ENCODE measurements around the gene FLT3.

The FLT3 gene

GRCh38 chr13:27988520-27988919, 111.9 kb downstream of the FLT3 start, which contains the start of gene URAD:
URAD (minus strand) TSS chr13:27988693; CDS start chr13:27988637, 56 bp downstream.
- no peak for TF ChIP-seq CTCF (conservative IDR thresholded peaks at IDR 0.05; ENCODE audit: low read depth, low read length)
- no peak within 1 kb of the TSS for H3K4me3 ChIP-seq (ENCODE audit: low read depth, low read length)
- DNase-seq (ENCODE audit: low read depth), result no peak

- no peak for DNase-seq (ENCODE audit: low read depth)
- no peak for TF ChIP-seq CTCF (conservative IDR thresholded peaks at IDR 0.05; ENCODE audit: low read depth, low read length)
- H3K4me3 ChIP-seq (ENCODE audit: low read depth, low read length), result no peak overlapping the region
Measured at GRCh38 chr13:27985600-27985999, 114.8 kb downstream of the FLT3 start.

GRCh38 chr13:27982361-27982760, 118.0 kb downstream of the FLT3 start:
- DNase-seq (ENCODE audit: low read depth), result no peak
- H3K4me3 ChIP-seq (ENCODE audit: low read depth, low read length), result no peak overlapping the region
- TF ChIP-seq CTCF (conservative IDR thresholded peaks at IDR 0.05; ENCODE audit: low read depth, low read length), result no peak

GRCh38 chr13:27981006-27981708, 119.2 kb downstream of the FLT3 start:
- no peak overlapping the region for H3K4me3 ChIP-seq (ENCODE audit: low read depth, low read length)
- DNase-seq (ENCODE audit: low read depth), result no peak
- no peak for TF ChIP-seq CTCF (conservative IDR thresholded peaks at IDR 0.05; ENCODE audit: low read depth, low read length)

GRCh38 chr13:27980280-27980998, 119.9 kb downstream of the FLT3 start:
- DNase-seq (ENCODE audit: low read depth), result no peak
- TF ChIP-seq CTCF (conservative IDR thresholded peaks at IDR 0.05; ENCODE audit: low read depth, low read length), result no peak
- H3K4me3 ChIP-seq (ENCODE audit: low read depth, low read length), result no peak overlapping the region

- DNase-seq (ENCODE audit: low read depth), result no peak
- TF ChIP-seq CTCF (conservative IDR thresholded peaks at IDR 0.05; ENCODE audit: low read depth, low read length), result no peak
- H3K4me3 ChIP-seq (ENCODE audit: low read depth, low read length), result no peak overlapping the region
Measured at GRCh38 chr13:27979765-27980279, 120.6 kb downstream of the FLT3 start.
